Skeletal muscle tissue (tissue), 4 donors: ENCODE results near the gene KAT2A. TPM values are rescaled to one million over a fixed set of nuclear protein-coding genes. Genes with fewer than 3 reads are reported as not detected.

Source experiments
- H3K27ac ChIP-seq: one replicate; pipeline ENCODE4 v1.7.0; 2013; ENCODE audit warnings: mild to moderate bottlenecking, low read depth, low read length, inconsistent platforms
- H3K27me3 ChIP-seq, 3 donors: one replicate each; pipeline ENCODE4 v1.7.0; 2013; ENCODE audit warnings: low read length in 3 of 3; ENCODE audit not compliant: control insufficient read depth in 3 of 3, insufficient read depth in 3 of 3
- H3K36me3 ChIP-seq, 3 donors: one replicate each; pipeline ENCODE4 v1.7.0; 2013; ENCODE audit warnings: low read length in 3 of 3; ENCODE audit not compliant: control insufficient read depth in 3 of 3, insufficient read depth in 3 of 3
- H3K4me1 ChIP-seq, 3 donors: one replicate each; pipeline ENCODE4 v1.7.0; 2013; ENCODE audit warnings: low read length in 3 of 3, mild to moderate bottlenecking in 3 of 3; ENCODE audit not compliant: control insufficient read depth in 3 of 3, insufficient read depth in 3 of 3
- H3K4me3 ChIP-seq, 3 donors: one replicate each; pipeline ENCODE4 v1.7.0; 2013; ENCODE audit warnings: low read length in 3 of 3
- H3K9ac ChIP-seq, 3 donors: one replicate each; pipeline ENCODE4 v1.7.0; 2013; ENCODE audit warnings: low read length in 3 of 3, mild to moderate bottlenecking in 3 of 3, moderate library complexity in 2 of 3, low read depth in 1 of 3
- H3K9me3 ChIP-seq, 3 donors: one replicate each; pipeline ENCODE4 v1.7.0; 2013; ENCODE audit warnings: low read length in 3 of 3; ENCODE audit not compliant: control insufficient read depth in 3 of 3
- total RNA-seq: library from RNA; depleted of rRNA; stranded (reverse); fragments of >200 nt; gene quantifications from one replicate; pipeline ENCODE4 v1.2.3, GENCODE V29; 2014
- donor health status: Osteomylitis.

KAT2A gene
- total RNA-seq = 8.9 TPM

DNA sequence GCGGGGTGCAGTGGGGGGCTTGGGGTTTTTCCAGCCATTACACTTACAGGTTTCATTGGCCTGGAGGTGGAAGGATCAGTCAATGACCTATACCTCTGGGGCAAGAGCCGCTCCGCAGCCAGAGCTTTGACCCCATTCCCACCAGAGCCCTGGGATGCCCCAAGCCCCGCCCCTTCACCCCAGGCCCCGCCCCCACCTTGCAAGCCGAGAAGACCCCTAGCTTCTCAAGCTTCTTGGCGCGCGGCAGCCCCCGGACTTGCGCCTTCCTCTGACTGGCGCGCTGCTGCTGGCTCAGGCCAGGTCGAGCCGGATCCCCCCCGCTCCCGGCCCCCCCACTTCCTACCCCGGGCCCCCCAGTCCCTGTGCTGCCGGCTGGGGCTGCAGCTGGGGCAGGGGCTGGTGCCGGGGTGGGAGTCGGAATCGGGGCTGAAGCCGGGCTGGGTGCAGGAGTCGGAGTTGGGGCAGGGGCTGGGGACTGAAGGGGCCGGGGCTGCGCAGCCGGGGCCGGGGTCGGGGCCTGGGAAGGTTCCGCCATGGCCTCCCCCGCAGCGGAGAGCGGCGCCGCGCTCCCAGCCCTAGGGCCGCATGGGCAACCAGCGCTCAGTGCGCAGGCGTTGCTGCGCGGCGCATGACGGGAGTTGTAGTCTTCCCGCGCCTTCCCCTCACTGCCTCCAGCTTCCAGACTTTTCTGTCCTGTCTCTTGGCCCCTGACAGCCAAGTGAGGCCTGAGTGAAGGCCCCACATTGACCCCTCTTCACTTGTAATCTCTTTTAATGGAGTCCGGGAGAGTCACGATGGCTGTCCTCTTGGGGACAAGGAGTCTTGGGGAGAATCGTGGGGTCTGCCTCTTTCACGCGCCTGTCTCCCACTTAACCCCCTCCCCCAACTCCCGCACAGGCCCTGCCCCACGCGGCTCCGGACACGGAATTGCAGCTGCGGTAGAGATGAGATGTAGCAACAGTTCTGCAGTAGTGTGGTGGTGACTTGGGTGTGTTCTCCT, at the start of gene KAT2A:
KAT2A (minus strand) TSS at position 598 of the 1,000 bp plus-strand sequence; CDS start at position 535, 63 bp downstream.
- peaks cover 19 to 29% (median 22%) of the 10 kb centered on the region in 3 donors for H3K4me1 ChIP-seq
- peaks cover 33 to 43% (median 36%) of the 10 kb centered on the region in 3 donors for H3K36me3 ChIP-seq
- H3K9ac ChIP-seq = peak within 1 kb of the TSS; percentile 54 to 68 (median 65)
- H3K27ac ChIP-seq = peak within 1 kb of the TSS; percentile 33
- no peaks in the 10 kb centered on the region for H3K27me3 ChIP-seq
- H3K4me3 ChIP-seq = peak within 1 kb of the TSS; percentile 59 to 71 (median 66)
- H3K9me3 ChIP-seq = no peaks in the 10 kb centered on the region

DNA sequence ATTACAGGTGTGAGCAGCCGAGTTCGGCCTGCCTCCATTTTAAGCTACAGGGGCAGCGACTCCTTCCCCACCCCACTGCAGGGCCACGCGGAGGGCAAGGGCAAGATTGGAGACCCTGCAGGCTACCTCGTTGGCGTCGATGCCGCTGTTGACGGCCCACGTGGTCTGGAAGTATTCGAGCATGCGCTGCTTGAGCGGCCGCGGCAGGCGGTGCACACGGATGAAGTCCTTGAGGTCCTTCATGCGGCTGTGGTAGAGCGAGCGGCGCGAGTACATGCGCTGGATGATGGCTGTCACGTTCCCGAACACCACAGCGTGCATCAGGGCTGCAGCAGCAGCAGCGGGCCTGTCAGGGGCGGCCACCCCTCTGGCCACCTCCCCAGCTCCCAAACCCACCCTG, 48.2 kb upstream of the KAT2A start:
- no peak overlapping the region for H3K4me3 ChIP-seq
- H3K4me1 ChIP-seq = no peaks in the 10 kb centered on the region
- no peak overlapping the region for H3K27ac ChIP-seq
- H3K36me3 ChIP-seq = no peaks in the 10 kb centered on the region
- no peak overlapping the region for H3K9ac ChIP-seq
- no peaks in the 10 kb centered on the region for H3K9me3 ChIP-seq
- peaks cover 0 to 2% (median 0%) of the 10 kb centered on the region in 3 donors for H3K27me3 ChIP-seq

DNA sequence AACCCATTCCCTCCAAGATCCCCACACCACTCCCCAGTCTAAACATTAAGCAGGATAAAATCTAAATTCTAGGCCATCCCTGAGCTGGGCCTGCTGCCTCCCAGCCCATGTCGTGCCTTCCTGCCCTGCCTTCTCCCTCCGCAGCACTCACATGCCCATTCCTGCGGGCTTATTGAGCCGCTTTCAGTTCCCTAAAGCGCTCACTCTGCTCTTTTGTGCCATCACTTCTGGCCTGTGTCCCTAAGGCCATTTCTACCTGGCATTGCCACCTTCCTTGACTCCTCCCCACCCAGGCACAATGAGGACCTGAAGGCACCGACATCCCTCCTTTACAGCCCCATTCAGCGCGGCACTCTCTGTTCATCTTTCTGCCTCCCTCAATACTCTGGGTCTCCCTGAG, 46.6 kb upstream of the KAT2A start:
- Histone ChIP-seq H3K4me1 (no peaks in the 10 kb centered on the region), H3K36me3 (no peaks in the 10 kb centered on the region), H3K27ac (no peak overlapping the region), H3K9ac (no peak overlapping the region), H3K4me3 (no peak overlapping the region), H3K27me3 (peaks cover 0 to 2% (median 0%) of the 10 kb centered on the region in 3 donors), H3K9me3 (no peaks in the 10 kb centered on the region)

DNA sequence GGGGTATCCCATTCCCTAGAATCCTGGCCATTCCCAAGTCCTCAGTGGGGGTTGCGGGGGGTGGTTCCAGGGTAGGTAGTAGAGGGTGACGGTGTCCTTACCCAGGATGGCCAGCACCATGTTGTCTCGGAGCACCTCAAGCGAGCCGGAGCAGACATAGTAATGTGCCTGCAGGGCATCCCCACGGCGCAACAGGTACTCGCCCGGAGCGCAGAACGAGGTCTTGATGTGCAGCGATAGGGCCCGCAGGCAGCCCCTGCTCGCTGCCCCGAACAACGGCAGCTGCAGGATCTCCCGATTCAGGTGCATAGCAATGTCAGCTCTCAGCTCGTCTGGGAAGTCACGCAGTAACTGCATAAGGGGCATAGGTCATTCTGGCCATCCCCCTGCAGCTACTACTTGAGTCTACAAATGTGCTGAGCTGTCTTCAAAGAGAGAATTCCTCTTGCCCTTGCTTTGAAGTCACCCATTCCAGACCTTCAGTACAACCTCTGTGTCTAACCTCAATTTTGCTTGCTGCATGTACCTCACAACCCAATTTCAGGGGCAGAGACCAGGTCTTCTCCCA, 45.1 kb upstream of the KAT2A start:
- Histone ChIP-seq H3K9me3 (no peaks in the 10 kb centered on the region), H3K4me3 (no peak overlapping the region), H3K27me3 (peaks cover 0 to 2% (median 0%) of the 10 kb centered on the region in 3 donors), H3K4me1 (no peaks in the 10 kb centered on the region), H3K27ac (no peak overlapping the region), H3K36me3 (no peaks in the 10 kb centered on the region), H3K9ac (no peak overlapping the region)

DNA sequence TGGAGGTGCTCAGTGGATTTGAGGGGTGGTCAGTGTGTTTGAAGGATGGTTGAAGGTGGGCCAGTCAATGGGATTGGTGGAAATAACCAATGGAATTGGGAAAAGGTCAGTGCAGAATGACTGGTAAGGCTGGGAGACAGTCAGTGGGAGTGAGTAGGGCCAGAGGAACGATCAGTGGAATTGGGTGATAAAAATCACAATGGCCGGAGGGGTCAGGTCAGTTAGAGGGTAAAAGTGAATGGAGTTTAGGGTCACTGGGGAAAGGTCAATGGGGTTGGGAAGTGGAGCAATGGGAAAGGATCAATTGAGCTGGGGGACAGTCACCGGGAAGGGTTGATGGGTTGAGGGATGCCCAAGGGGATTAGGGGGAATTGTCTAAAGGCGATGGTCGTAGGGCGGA, 44.6 kb upstream of the KAT2A start:
- Histone ChIP-seq H3K36me3 (no peaks in the 10 kb centered on the region), H3K9ac (no peak overlapping the region), H3K4me1 (no peaks in the 10 kb centered on the region), H3K9me3 (no peaks in the 10 kb centered on the region), H3K27ac (no peak overlapping the region), H3K27me3 (peaks cover 0 to 2% (median 0%) of the 10 kb centered on the region in 3 donors), H3K4me3 (no peak overlapping the region)

DNA sequence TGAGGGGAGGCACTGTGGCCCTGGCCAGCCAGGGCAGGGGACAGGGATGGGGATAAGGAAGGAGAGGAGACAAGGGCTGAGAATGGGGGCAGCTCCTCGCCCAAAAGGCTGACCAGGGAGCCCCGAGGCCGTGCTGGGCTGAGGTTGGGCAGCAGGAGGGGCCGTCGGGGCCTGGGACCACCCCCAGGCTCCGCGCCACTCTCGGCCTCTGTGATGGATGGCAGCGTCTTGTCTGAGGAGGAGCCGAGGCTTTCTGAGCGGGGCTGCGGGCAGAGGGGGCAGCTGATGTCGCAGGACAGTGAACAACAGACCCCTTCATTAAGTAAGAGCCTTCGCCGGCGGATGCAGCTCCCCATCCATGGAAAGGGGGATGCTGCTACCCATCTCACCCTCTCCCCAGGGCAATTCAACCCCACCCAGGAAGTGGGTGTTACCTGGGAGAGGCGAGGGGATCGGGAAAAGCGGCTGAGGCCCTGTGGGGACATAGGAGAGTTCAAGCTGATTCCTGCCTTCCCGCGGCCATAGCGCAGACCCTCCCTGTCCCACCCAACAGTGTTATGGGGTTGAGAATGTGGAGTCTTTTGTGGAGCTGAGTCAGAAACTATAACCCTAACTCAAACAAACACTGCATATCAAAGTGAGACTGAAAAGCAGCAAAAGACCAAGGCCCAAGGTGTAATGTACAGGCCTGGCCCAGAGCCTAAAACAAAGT, 42.7 kb upstream of the KAT2A start:
- H3K4me1 ChIP-seq = no peaks in the 10 kb centered on the region
- no peak overlapping the region for H3K4me3 ChIP-seq

DNA sequence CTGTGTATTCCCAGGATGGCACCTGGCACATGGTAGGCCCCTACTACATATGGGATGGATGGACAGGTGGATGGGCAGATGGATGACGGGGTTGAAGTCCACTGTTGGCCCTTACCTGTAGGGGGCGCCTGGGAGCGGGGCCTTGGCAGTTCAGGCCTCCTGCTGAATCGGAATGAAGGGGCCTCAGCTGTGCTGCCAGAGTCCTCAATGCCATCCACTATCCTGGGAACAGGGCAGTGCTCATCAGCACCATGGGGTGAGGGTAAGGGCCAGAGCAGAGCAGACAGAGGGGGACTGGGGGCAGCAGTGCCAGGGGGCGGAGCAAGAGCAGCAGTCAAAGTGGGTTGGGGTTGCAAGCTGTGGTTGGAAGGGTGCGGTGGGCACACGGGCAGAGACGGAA, 41.9 kb upstream of the KAT2A start:
- Histone ChIP-seq H3K4me1 (no peaks in the 10 kb centered on the region), H3K9me3 (no peaks in the 10 kb centered on the region), H3K36me3 (no peaks in the 10 kb centered on the region), H3K27ac (no peak overlapping the region), H3K4me3 (no peak overlapping the region), H3K9ac (no peak overlapping the region), H3K27me3 (no peaks in the 10 kb centered on the region)

More for the DNA sequence above, 42.7 kb upstream of the KAT2A start:
- Histone ChIP-seq H3K9me3 (no peaks in the 10 kb centered on the region), H3K27me3 (no peaks in the 10 kb centered on the region), H3K36me3 (no peaks in the 10 kb centered on the region), H3K9ac (no peak overlapping the region), H3K27ac (no peak overlapping the region)

DNA sequence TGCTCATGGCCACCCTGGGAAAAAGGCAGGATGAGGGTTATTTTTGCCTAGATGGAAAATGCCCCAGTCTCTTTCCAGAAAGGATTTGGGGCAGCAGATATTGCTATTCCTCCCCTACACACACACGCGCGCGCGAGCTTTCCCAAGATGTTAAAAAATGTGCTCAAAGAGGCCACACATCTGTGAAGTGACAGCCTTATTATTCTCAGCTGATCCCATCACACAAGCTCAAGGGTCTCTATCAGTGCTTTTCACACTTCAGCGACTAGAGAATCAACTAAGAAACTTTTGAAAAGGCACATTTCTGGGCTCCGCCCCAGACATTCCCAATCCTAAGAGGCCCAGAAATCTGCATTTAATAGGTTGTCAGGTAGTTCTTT, 39.4 kb upstream of the KAT2A start:
- Histone ChIP-seq H3K4me3 (no peak overlapping the region), H3K36me3 (no peaks in the 10 kb centered on the region), H3K9me3 (no peaks in the 10 kb centered on the region), H3K4me1 (peaks cover 1 to 4% (median 1%) of the 10 kb centered on the region in 3 donors), H3K27ac (no peak overlapping the region), H3K27me3 (no peaks in the 10 kb centered on the region), H3K9ac (no peak overlapping the region)

DNA sequence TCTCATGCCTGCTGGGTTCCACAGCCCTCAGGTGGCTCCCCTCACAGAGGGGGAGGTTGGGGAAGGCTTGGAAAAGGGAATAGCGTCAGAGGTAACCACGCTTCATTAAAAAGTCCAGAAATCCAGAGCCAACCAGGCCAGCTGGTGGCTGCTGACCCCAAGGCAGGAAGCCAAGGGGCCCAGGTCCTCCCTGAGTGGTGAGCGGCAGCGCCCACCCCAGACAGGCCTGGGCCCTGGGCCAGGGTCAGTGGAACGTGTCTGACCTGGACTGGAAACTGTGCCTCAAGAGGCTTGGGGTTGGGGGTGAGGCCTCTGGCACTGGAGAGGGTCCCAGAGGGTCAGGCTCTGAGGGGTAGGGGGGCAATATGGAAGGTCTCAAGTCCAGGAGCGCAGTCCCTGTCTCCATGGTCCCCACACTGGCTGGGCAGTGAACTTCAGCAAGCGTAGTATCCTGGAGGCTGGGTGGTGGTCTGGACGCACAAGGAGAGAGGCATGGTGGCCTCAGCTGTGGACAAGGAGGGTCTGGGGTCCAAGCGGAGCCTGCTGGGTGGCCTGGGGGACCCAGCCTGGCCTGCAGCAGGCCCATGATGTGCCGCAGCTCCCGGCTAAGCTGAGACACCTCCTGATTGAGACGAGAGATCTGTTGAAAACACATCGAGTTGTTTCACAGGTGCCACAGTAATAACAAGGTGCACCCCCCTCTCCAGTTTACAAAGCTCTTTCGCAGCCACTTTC, 38.8 kb upstream of the KAT2A start:
- Histone ChIP-seq H3K27ac (no peak overlapping the region), H3K9ac (no peak overlapping the region), H3K4me3 (no peak overlapping the region), H3K36me3 (no peaks in the 10 kb centered on the region), H3K9me3 (no peaks in the 10 kb centered on the region), H3K27me3 (no peaks in the 10 kb centered on the region), H3K4me1 (peaks cover 3 to 4% (median 4%) of the 10 kb centered on the region in 3 donors)
